Hair follicle dermal papilla cell (primary cell): ENCODE results near the gene SLC6A14. TPM values are rescaled to one million over a fixed set of nuclear protein-coding genes. Genes with fewer than 3 reads are reported as not detected.

ENCODE experiments used
- small RNA-seq: library from RNA; depleted of rRNA; stranded (forward); fragments of <200 nt; gene quantifications from one replicate; pipeline ENCODE3, GENCODE V24; 2012
- total RNA-seq: library from RNA; depleted of rRNA; stranded (reverse); fragments of >200 nt; gene quantifications from 2 replicates; pipeline ENCODE4 v1.2.3, GENCODE V29; 2012

The SLC6A14 gene
- total RNA-seq = not detected in 2 replicates

GRCh38 chrX:116436358-116436816 is at the start of gene SLC6A14:
SLC6A14 (plus strand) TSS chrX:116436606; CDS start chrX:116436710, 104 bp downstream.

GRCh38 chrX:116462822-116463221 is 26.4 kb downstream of the SLC6A14 start, which contains the start of gene CT83:
CT83 (minus strand) TSS chrX:116462976; CDS start chrX:116462856, 120 bp downstream.

Small RNA genes within 50 kb of the gene (small RNA-seq; reads per million reads assigned to genes)
- gene RNU6-154P = 0.16 reads per million

Other genes starting within 250 kb of the SLC6A14 start
- not detected in 2 replicates for gene CT83, start 26.4 kb downstream of the SLC6A14 start, total RNA-seq